Chondrocyte (in vitro differentiated cells): ENCODE results near the gene MTA1. TPM values are rescaled to one million over a fixed set of nuclear protein-coding genes. Genes with fewer than 3 reads are reported as not detected.

Experiments
- DNase-seq: peaks from one replicate; pipeline ENCODE4 v3.0.0; 2021; ENCODE audit warnings: mixed read lengths, low spot score
- H3K27ac Mint-ChIP-seq: one replicate; pipeline ENCODE4 v1.8.0; 2021; ENCODE audit warnings: mild to moderate bottlenecking, moderate library complexity, mixed read lengths; ENCODE audit not compliant: unreplicated experiment
- H3K27me3 Mint-ChIP-seq: 2 replicates; pipeline ENCODE4 v1.8.0; 2021; ENCODE audit warnings: low read depth, mixed read lengths
- H3K36me3 Mint-ChIP-seq: 2 replicates; pipeline ENCODE4 v1.8.0; 2021; ENCODE audit warnings: low read depth, mixed read lengths
- H3K4me1 Mint-ChIP-seq: 2 replicates; pipeline ENCODE4 v1.8.0; 2021; ENCODE audit warnings: low read depth, mild to moderate bottlenecking, mixed read lengths
- H3K4me3 Mint-ChIP-seq: one replicate; pipeline ENCODE4 v1.8.0; 2021; ENCODE audit warnings: mild to moderate bottlenecking, moderate library complexity, mixed read lengths; ENCODE audit not compliant: unreplicated experiment
- H3K9me3 Mint-ChIP-seq: 2 replicates; pipeline ENCODE4 v1.8.0; 2021; ENCODE audit warnings: low read depth, mixed read lengths
- CTCF ChIP-seq: fragments of 200-600 bp; sonication (generic); IDR thresholded peaks from 2 replicates; pipeline ENCODE4 v1.5.0; 2021; ENCODE audit warnings: antibody characterized with exemption, mild to moderate bottlenecking, moderate library complexity
- total RNA-seq: library from RNA; stranded (reverse); gene quantifications from 3 replicates; pipeline ENCODE4 v1.2.1, GENCODE V29; 2021

Gene MTA1
- total RNA-seq, 1 donor from 2014 or later = 83.6 TPM

- DNase-seq = no peak
- no peak overlapping the region for H3K27ac Mint-ChIP-seq
- H3K36me3 Mint-ChIP-seq = peaks cover 6% of the 10 kb centered on the region
- no peaks in the 10 kb centered on the region for H3K9me3 Mint-ChIP-seq
- H3K27me3 Mint-ChIP-seq = no peaks in the 10 kb centered on the region
- H3K4me3 Mint-ChIP-seq = no peak overlapping the region
- H3K4me1 Mint-ChIP-seq = peaks cover 7% of the 10 kb centered on the region
- no peak for TF ChIP-seq CTCF
Observed at GRCh38 chr14:105461903-105462302, 42.3 kb downstream of the MTA1 start.

GRCh38 chr14:105464501-105464900 lies 44.9 kb downstream of the MTA1 start:
- Mint-ChIP-seq H3K4me3 (no peak overlapping the region), H3K4me1 (peaks cover 7% of the 10 kb centered on the region), H3K9me3 (no peaks in the 10 kb centered on the region), H3K36me3 (peaks cover 6% of the 10 kb centered on the region), H3K27ac (no peak overlapping the region), H3K27me3 (no peaks in the 10 kb centered on the region)
- no peak for TF ChIP-seq CTCF
- no peak for DNase-seq

GRCh38 chr14:105465209-105466031 lies 45.8 kb downstream of the MTA1 start:
- Mint-ChIP-seq H3K4me3 (no peak overlapping the region), H3K4me1 (peaks cover 7% of the 10 kb centered on the region), H3K27ac (peak overlapping the region; percentile 8)

GRCh38 chr14:105466531-105467248 lies 47.1 kb downstream of the MTA1 start:
- TF ChIP-seq CTCF = no peak
- peaks cover 8% of the 10 kb centered on the region for H3K4me1 Mint-ChIP-seq
- H3K27me3 Mint-ChIP-seq = no peaks in the 10 kb centered on the region
- H3K4me3 Mint-ChIP-seq = no peak overlapping the region
- no peak overlapping the region for H3K27ac Mint-ChIP-seq
- H3K9me3 Mint-ChIP-seq = no peaks in the 10 kb centered on the region
- peaks cover 4% of the 10 kb centered on the region for H3K36me3 Mint-ChIP-seq
- no peak for DNase-seq

More at GRCh38 chr14:105465209-105466031, 45.8 kb downstream of the MTA1 start:
- no peaks in the 10 kb centered on the region for H3K27me3 Mint-ChIP-seq
- no peaks in the 10 kb centered on the region for H3K9me3 Mint-ChIP-seq
- TF ChIP-seq CTCF = no peak
- DNase-seq = no peak
- H3K36me3 Mint-ChIP-seq = peaks cover 6% of the 10 kb centered on the region

GRCh38 chr14:105467249-105467941 lies 47.8 kb downstream of the MTA1 start:
- Mint-ChIP-seq H3K9me3 (no peaks in the 10 kb centered on the region), H3K27ac (no peak overlapping the region), H3K4me3 (no peak overlapping the region), H3K36me3 (peaks cover 4% of the 10 kb centered on the region), H3K27me3 (no peaks in the 10 kb centered on the region), H3K4me1 (peaks cover 13% of the 10 kb centered on the region)
- no peak for DNase-seq
- no peak for TF ChIP-seq CTCF
